Stimulated activated CD8-positive, alpha-beta memory T cell treated with anti-CD3 and anti-CD28 coated beads, Interleukin-2, amount 100 ng/mL, for 48 hours (primary cell): ENCODE data around the gene C14orf93.
"Not testable (repeated sequence)": the region's sequence is repeated elsewhere in the genome, so short reads cannot be mapped to it uniquely, and the experiment has no call there.

Experiments used
- DNase-seq, 2 donors: peaks; one replicate each; pipeline ENCODE4 v3.0.0-alpha.2; 2020; ENCODE audit warnings: low read depth in 2 of 2

Gene C14orf93

GRCh38 chr14:23021434-23021833, 11.5 kb upstream of the C14orf93 start:
- DNase-seq: no peak

GRCh38 chr14:23020143-23021128, 10.5 kb upstream of the C14orf93 start:
- no peak for DNase-seq

GRCh38 chr14:23018107-23018506, 8.2 kb upstream of the C14orf93 start:
- no peak for DNase-seq

GRCh38 chr14:23017091-23017490, 7.1 kb upstream of the C14orf93 start:
- no peak for DNase-seq

DNA sequence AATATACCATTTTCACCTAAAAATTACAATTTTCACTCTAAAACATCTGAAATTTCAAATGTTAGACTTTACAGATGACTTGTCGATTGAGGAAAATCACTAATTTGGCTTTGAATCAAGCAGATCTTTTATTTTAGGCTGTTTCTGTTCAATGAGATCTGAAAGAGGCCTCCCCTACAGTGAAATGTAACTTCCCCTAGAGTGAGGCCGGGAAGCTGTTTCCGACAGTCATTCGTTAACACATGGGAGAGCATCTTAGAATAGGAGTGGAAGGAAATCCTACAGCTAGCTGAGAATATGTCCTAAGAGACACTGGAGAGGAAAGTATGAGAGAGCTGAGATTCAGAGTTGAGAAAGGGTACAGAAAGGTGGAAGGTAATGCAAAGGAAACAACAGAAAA, 5.7 kb upstream of the C14orf93 start:
- no peak for DNase-seq

- not testable (repeated sequence) for DNase-seq
These were observed 3.8 kb upstream of the C14orf93 start for GRCh38 chr14:23013749-23014054.

DNA sequence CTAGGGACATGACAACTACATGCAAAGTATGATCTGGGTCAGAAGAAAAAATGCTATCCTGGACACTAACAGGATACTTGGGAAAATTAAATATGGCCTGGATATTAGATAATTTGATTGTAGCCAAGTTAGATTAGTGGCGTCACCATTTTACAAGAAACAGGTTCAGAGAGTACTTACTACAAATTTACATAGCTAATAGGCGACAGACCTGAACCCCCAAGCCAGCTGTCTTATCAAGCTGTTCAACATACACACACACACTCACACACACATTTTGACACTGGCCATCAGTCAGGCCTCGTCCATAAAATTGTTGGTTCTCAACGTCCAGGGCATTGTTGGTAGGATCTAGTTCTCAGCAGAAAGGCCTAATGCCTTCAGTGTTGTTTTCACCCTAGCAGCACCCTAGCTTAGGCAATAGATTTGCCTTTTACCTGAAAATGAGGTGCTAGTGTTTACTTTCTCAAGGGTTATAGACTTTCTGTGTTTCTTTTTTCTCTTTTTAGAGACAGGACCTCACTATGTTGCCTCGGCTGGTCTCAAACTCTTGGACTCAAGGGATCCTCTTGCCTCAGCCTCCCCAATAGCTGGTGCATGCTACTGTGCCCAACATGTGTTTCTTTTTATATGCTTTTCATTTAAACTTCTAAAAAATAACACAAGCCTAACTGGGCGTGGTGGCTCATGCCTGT, 3.3 kb upstream of the C14orf93 start:
- no peak for DNase-seq

GRCh38 chr14:23009483-23009938, 432 bp downstream of the C14orf93 start:
- DNase-seq: no peak

DNA sequence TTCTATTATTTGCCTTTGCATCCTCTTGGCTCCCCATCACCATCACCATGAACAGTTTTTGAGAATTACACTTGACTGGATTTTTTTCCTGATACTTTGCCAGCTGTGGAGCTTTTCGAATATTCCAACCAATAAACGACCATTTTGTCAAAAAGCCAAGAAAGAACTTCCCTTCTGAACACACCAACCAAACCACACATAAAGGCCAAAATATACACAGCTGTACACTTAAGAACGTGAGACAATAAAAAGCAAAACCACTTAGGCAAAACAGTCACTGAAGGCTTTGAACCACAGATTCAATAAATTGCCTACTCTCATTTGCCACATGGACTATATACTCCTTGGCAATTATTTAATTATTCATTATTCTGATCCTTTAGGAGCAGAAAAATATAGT, 1.1 kb downstream of the C14orf93 start:
- no peak for DNase-seq

DNA sequence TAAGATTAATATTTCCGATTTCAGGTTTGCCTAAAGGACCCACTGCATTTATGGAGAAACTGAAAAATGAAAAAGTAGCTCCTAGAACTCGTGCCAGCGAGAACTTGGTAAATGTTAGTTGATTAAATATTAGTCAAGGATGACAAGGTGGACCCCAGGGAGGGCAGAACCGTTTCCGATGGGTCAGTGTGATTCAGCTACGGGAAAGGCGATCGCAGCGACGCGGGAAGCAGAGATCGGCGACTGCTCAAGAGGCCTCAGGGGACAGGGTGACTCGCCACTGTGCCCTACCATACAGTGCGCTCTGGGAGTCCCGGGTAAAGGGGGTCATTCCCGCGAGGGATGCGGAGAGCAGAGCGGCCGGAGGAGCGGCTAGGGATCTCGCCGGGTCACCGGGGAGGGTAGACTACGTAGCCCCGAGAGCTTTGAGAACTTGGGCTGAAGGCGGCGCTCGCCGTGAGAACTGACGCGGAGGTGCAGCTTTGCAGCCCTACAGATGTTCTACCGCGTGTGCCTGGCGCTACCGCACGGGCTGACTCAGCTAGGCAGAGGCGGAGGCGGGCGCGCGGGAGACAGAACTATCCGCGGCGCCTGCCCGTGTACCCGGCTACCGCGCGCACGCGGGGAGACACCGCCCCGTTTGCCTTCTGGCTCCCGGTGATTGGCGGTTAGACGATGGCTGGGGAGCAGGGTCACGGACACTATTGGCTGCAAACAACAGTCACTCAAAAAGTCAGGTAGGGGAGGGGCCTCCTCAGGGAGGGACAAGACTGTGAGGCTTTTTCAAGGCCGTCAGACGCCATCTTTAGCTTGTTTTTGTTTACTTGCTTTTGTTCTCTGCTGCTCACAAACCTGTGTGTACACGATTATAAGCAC, 3.2 kb downstream of the C14orf93 start:
- DNase-seq: peak; percentile 93

DNA sequence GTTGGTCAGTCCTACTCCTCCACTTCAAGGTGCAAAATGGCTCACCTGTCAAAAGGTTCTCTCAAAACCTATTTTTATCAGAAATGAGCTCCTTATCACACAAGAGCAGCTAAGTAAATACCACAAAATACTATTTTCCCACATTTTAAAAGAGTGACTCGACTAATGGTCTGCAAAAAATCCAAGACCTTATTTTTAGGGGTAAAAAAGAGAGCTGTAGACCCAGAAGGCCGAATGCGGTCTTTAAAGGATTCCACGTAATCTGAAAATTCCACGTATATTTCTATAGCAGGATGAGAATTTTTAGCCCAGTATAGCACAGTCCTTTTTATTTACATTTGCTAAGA, 3.8 kb downstream of the C14orf93 start:
- no peak for DNase-seq

DNA sequence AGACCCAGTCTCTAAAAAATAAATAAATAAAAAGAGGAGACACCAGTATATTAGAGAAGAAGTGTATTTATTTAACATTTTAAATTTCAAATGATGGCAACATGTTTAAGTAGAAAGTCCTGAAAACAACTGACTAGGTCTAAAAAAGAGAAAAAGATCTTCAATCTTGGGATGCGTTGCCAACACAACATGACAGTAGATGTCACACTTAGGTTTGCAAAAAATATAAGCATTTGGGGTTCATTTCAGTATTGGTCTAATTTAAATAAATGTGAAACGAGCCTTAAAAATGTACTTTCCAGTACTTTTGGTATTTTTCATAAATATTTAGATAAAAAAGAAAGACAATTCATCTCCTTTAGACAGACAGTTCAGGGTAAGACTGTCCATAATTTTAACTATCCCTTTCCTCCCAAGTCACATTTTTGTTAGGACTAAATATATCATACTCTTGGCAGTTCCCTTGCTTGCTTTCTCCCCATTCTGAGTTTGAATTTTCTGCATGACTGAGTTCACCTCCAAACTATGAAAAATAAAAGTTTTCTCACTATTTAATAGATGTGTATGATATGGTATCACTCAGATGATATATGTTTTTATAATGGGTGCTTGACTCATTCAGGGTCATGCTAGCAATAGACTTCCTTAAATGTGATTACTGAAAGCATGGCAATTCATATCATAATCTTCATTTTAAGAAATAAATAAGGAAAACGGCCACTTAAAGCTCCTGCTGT, 4.3 kb downstream of the C14orf93 start:
- no peak for DNase-seq

DNA sequence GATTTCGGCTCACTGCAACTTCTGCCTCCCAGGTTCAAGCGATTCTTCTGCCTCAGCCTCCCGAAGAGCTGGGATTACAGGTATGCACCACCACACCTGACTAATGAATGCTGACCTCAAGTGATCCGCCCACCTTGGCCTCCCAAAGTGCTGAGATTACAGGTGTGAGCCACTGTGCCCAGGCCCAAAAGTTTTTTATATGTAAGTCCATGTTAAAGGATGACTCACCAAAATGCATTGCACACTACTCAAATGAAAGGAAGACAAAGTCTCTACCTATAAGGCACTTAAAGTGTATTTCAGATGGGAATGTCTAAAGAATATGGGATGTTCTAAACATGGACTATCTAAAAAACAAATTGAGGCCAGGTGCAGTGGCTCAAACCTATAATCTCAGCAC, 5.7 kb downstream of the C14orf93 start:
- DNase-seq: not testable (repeated sequence)

DNA sequence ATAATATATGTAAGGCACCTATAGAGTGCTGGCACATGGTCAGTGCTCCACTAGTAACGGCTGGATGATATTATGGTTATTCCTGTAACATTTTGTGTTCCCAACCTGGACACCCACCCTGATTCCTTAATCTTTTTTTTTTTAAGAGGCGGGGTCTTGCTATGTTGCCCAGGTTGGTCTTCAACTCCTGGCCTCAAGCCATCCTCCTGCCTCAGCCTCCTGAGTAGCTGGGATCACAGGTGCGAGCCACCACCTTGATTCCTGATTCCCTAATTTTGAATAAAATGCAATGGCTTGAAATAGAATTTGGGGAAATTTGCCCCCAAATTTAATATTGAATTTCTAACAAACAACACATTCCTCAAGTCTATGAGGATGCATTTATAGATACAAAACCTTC, 7.4 kb downstream of the C14orf93 start:
- DNase-seq: no peak

DNA sequence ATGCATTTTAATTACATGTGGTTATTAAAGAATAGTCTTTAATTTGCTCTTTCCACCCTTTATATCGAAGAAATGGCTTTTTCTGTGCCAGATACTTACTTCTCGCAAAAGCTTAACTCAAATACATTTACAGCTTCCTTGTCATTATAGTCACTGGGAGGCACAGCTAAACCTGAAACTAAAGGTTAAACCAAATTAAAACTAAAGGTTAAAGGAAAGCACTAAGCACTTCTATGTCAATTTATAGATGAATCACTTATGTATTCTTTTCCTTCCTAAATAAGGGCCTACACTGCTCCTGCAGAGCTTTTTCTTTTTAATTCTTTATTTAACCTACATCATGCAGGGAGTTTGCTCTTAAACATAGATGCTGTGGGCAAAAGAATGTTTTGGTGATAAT, 9.1 kb downstream of the C14orf93 start:
- DNase-seq: no peak

DNA sequence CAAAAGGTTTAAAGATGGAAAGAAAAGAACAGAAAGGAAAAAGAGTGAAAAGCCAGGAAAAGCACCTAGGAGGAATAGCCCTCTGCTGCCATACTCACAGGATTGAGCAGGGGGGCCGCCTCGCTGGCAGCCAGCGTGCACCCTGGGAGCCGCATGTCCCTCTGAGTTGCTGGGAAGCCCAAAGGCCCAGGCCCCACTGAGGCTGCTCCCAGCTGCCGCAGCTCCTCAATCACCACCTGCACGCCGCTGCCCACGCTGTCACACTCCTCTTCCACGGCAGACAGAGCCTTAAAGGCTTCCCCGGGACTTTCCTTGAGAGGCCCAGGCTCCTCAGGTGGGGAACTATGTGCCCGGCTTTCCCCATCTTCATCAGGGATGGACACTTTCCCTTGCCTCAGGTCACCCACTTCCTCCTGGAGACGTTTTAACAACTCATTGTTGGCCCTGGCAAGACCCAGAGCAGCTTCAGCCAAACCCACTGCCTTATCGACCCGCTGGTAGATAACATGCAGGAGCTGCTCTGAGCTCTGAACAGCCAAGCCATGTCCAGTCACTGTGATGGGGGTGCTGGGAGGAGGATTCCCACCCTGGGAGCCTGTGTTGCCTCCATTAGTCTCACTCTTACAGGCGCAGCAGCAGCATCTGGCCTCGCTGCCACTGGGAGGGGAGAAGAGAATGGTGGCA, 11.5 kb downstream of the C14orf93 start:
- no peak for DNase-seq

GRCh38 chr14:22997676-22998323, 12.1 kb downstream of the C14orf93 start:
- DNase-seq: no peak

DNA sequence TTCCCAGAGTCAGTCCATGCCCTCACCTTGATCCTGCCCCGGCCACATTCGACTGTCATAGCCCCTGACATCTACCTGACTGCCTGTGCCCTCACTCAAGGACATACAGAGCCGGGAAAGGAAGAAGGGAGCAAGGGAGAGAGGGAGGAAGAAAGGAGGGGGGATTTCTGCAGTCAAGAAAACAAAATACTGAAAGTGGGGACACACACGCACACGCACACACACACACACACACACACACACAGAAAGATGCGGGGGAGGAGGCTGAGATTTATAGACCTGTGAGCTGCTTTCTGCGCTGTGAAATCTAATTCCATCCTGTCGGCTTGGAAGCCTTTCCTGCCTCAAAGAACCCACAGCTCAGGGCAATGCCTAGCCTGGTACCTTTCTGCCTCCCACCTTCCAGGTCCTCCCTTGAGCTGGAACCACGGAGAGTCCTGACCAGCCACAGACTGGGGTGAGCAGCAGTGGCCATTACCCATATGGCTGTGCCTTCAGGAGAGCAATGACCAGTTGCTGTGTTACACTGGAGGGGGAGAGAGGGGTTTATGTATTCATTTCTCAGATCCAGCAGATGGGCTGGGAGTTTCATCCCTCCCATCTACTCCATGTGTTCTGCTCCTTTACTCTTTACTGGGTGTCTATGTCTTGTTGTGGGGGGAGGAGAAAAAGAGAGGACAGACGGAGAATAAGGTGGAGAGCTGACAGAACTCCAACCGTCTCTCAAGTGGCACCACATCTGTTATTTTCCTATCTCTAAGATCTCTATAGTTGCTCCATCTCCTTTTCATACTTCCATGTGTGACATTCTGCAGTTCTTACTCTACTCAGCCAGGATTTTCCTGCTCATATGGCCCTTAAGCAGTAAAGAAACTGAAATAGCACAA, 12.9 kb downstream of the C14orf93 start:
- DNase-seq: no peak

- no peak for DNase-seq
These were observed 13.9 kb downstream of the C14orf93 start for GRCh38 chr14:22995889-22996625.
